Neutrophil (primary cell): ENCODE measurements around the gene NCOA3.
A peak's percentile ranks its signal among the peaks of the same experiment; 100 is the strongest.

Experiments
- H3K27ac ChIP-seq: fragments of 200-600 bp; sonication (generic); 2 replicates; pipeline ENCODE4 v1.5.1; 2016; ENCODE audit warnings: mild to moderate bottlenecking, moderate library complexity
- H3K27me3 ChIP-seq: fragments of 200-600 bp; sonication (generic); 2 replicates; pipeline ENCODE4 v1.6.0; 2016; ENCODE audit warnings: mild to moderate bottlenecking
- H3K36me3 ChIP-seq: fragments of 200-600 bp; sonication (generic); 2 replicates; pipeline ENCODE4 v1.5.1; 2017
- H3K4me1 ChIP-seq, 2 experiments: fragments of 200-600 bp in 1 of 2; sonication (generic) in 1 of 2; 1 replicate in 1 of 2; 2 replicates in 1 of 2; pipeline versions ENCODE4 v1.5.1 to v1.6.1; 2013 to 2016; ENCODE audit warnings: low read depth in 1 of 2, low read length in 1 of 2, mild to moderate bottlenecking in 1 of 2, moderate library complexity in 1 of 2; ENCODE audit not compliant: control insufficient read depth in 1 of 2, insufficient read depth in 1 of 2
- H3K4me3 ChIP-seq, 2 experiments: fragments of 200-600 bp in 1 of 2; sonication (generic) in 1 of 2; 1 replicate in 1 of 2; 2 replicates in 1 of 2; pipeline ENCODE4 v1.5.1; 2013 to 2016; ENCODE audit warnings: low read depth in 1 of 2, low read length in 1 of 2, mild to moderate bottlenecking in 1 of 2, moderate library complexity in 1 of 2
- H3K9me3 ChIP-seq: fragments of 200-600 bp; sonication (generic); 2 replicates; pipeline ENCODE4 v1.5.1; 2016
- CTCF ChIP-seq: fragments of 200-600 bp; sonication (generic); IDR thresholded peaks from 2 replicates; pipeline ENCODE4 v1.5.1; 2016; ENCODE audit warnings: antibody characterized with exemption

Gene NCOA3

GRCh38 chr20:47675190-47676142 is 173.8 kb downstream of the NCOA3 start:
- no peak overlapping the region for H3K4me3 ChIP-seq
- no peaks in the 10 kb centered on the region for H3K4me1 ChIP-seq
- TF ChIP-seq CTCF: no peak
- H3K27me3 ChIP-seq: no peaks in the 10 kb centered on the region
- H3K27ac ChIP-seq: no peak overlapping the region
- no peaks in the 10 kb centered on the region for H3K9me3 ChIP-seq
- H3K36me3 ChIP-seq: peaks cover 91% of the 10 kb centered on the region

- no peaks in the 10 kb centered on the region for H3K27me3 ChIP-seq
- H3K4me1 ChIP-seq: no peaks in the 10 kb centered on the region
- H3K9me3 ChIP-seq: no peaks in the 10 kb centered on the region
- no peak for TF ChIP-seq CTCF
- peaks cover 92% of the 10 kb centered on the region for H3K36me3 ChIP-seq
- H3K27ac ChIP-seq: no peak overlapping the region
- H3K4me3 ChIP-seq: no peak overlapping the region
These were observed 174.6 kb downstream of the NCOA3 start for GRCh38 chr20:47676219-47676721.

GRCh38 chr20:47676912-47677634 is 175.4 kb downstream of the NCOA3 start:
- TF ChIP-seq CTCF: no peak
- H3K36me3 ChIP-seq: peaks cover 92% of the 10 kb centered on the region
- H3K27ac ChIP-seq: no peak overlapping the region
- no peak overlapping the region for H3K4me3 ChIP-seq
- H3K9me3 ChIP-seq: no peaks in the 10 kb centered on the region
- H3K27me3 ChIP-seq: no peaks in the 10 kb centered on the region
- H3K4me1 ChIP-seq: no peaks in the 10 kb centered on the region

- TF ChIP-seq CTCF: peak; percentile 55
- Histone ChIP-seq H3K9me3 (no peaks in the 10 kb centered on the region), H3K4me1 (no peaks in the 10 kb centered on the region), H3K27me3 (no peaks in the 10 kb centered on the region), H3K4me3 (no peak overlapping the region), H3K36me3 (peaks cover 92% of the 10 kb centered on the region), H3K27ac (no peak overlapping the region)
These were observed 176.2 kb downstream of the NCOA3 start for GRCh38 chr20:47677635-47678453.

GRCh38 chr20:47678536-47678935 is 176.8 kb downstream of the NCOA3 start:
- no peaks in the 10 kb centered on the region for H3K4me1 ChIP-seq
- no peak for TF ChIP-seq CTCF
- H3K9me3 ChIP-seq: no peaks in the 10 kb centered on the region
- peaks cover 92% of the 10 kb centered on the region for H3K36me3 ChIP-seq
- H3K27me3 ChIP-seq: no peaks in the 10 kb centered on the region
- no peak overlapping the region for H3K27ac ChIP-seq
- H3K4me3 ChIP-seq: no peak overlapping the region
